GM12892 (cell line): ENCODE data around the gene SLC35C1.

Experiments
- POLR2A ChIP-seq: IDR thresholded peaks from 2 replicates; pipeline ENCODE4 v1.6.1; 2011; ENCODE audit warnings: low read depth, low read length, control low read depth
- POLR2AphosphoS5 ChIP-seq: IDR thresholded peaks from 2 replicates; pipeline ENCODE4 v1.6.1; 2011; ENCODE audit warnings: low read depth, low read length, control low read depth

GRCh38 chr11:45812581-45813548 is 7.9 kb downstream of the SLC35C1 start:
- TF ChIP-seq POLR2A: no peak
- TF ChIP-seq POLR2AphosphoS5: peak; percentile 22; the same call in 1 of the 2 replicates
